ENCODE data around the gene TIAM2.

Gene TIAM2

GRCh38 chr6:155041741-155042279, 46.7 kb downstream of the TIAM2 start:
- Histone ChIP-seq H3K36me3 (no peaks in the 10 kb centered on the region), H3K4me3 (ENCODE audit: low read depth in 1 of 2, low read length in 1 of 2) (no peak overlapping the region), H3K27me3 (no peaks in the 10 kb centered on the region), H3K27ac (no peak overlapping the region), H3K9me3 (no peaks in the 10 kb centered on the region), H3K4me1 (ENCODE audit: control insufficient read depth in 1 of 2, insufficient read depth in 1 of 2, low read depth in 1 of 2, low read length in 1 of 2) (no peaks in the 10 kb centered on the region)
- no peak for TF ChIP-seq CTCF (IDR thresholded peaks at IDR 0.05)

GRCh38 chr6:155042983-155043382, 47.9 kb downstream of the TIAM2 start:
- Histone ChIP-seq H3K4me3 (ENCODE audit: low read depth in 1 of 2, low read length in 1 of 2) (no peak overlapping the region), H3K27me3 (no peaks in the 10 kb centered on the region), H3K4me1 (ENCODE audit: control insufficient read depth in 1 of 2, insufficient read depth in 1 of 2, low read depth in 1 of 2, low read length in 1 of 2) (no peaks in the 10 kb centered on the region), H3K36me3 (no peaks in the 10 kb centered on the region), H3K9me3 (no peaks in the 10 kb centered on the region), H3K27ac (no peak overlapping the region)
- no peak for TF ChIP-seq CTCF (IDR thresholded peaks at IDR 0.05)

GRCh38 chr6:155045561-155046404, 50.7 kb downstream of the TIAM2 start:
- Histone ChIP-seq H3K4me3 (ENCODE audit: low read depth in 1 of 2, low read length in 1 of 2) (no peak overlapping the region), H3K36me3 (no peaks in the 10 kb centered on the region), H3K27me3 (no peaks in the 10 kb centered on the region), H3K4me1 (ENCODE audit: control insufficient read depth in 1 of 2, insufficient read depth in 1 of 2, low read depth in 1 of 2, low read length in 1 of 2) (no peaks in the 10 kb centered on the region), H3K9me3 (no peaks in the 10 kb centered on the region), H3K27ac (no peak overlapping the region)
- no peak for TF ChIP-seq CTCF (IDR thresholded peaks at IDR 0.05)

GRCh38 chr6:155047523-155047922, 52.4 kb downstream of the TIAM2 start:
- Histone ChIP-seq H3K4me3 (ENCODE audit: low read depth in 1 of 2, low read length in 1 of 2) (no peak overlapping the region), H3K9me3 (no peaks in the 10 kb centered on the region), H3K27ac (no peak overlapping the region), H3K4me1 (ENCODE audit: control insufficient read depth in 1 of 2, insufficient read depth in 1 of 2, low read depth in 1 of 2, low read length in 1 of 2) (no peaks in the 10 kb centered on the region), H3K36me3 (no peaks in the 10 kb centered on the region), H3K27me3 (no peaks in the 10 kb centered on the region)
- no peak for TF ChIP-seq CTCF (IDR thresholded peaks at IDR 0.05)

GRCh38 chr6:155050311-155050710, 55.2 kb downstream of the TIAM2 start:
- no peaks in the 10 kb centered on the region for H3K9me3 ChIP-seq
- no peak overlapping the region for H3K27ac ChIP-seq
- H3K4me3 ChIP-seq (ENCODE audit: low read depth in 1 of 2, low read length in 1 of 2): no peak overlapping the region
- H3K27me3 ChIP-seq: no peaks in the 10 kb centered on the region
- no peak for TF ChIP-seq CTCF (IDR thresholded peaks at IDR 0.05)
- H3K36me3 ChIP-seq: no peaks in the 10 kb centered on the region
- H3K4me1 ChIP-seq (ENCODE audit: control insufficient read depth in 1 of 2, insufficient read depth in 1 of 2, low read depth in 1 of 2, low read length in 1 of 2): no peaks in the 10 kb centered on the region

Measured in neutrophil (primary cell).